Measurements from ENCODE around the gene LRP3. TPM values are rescaled to one million over a fixed set of nuclear protein-coding genes. Genes with fewer than 3 reads are reported as not detected.
"Not testable (repeated sequence)": the region's sequence is repeated elsewhere in the genome, so short reads cannot be mapped to it uniquely, and the experiment has no call there.

Gene LRP3
- total RNA-seq, 1 donor from 2014 or later, result 93.8 TPM

DNA sequence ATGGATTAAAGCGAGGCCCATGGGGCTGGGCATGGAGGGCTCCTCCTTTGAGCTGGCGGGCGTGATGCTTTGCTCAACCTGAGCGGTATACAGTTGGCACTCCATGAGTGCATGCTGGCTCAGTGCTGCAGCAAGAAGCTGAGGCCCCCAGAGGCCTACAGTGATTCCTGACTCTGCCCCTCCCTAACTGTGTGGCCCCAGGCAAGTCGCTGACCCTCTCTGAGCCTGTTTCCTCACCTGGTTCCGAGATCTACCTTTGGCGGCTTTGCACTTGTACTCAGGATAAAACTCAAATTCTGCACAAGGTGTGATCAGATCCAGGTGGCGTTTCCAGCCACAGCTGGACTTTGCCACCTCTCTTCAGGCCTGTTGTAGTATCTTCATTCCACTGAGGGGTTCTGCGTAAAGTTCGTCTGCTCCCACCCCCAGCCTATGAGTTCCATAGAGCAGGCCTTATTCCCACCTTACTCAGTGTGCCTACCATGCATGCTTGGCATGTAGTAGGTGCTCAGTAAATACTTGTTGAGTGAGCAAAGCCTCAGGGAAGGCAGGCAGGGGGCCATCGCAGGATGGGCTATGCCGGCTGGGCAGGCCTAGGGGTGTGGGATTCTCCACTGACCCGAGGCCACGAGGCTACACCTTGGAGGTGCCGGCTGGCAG is 7.9 kb downstream of the LRP3 start:
- DNase-seq (ENCODE audit: low spot score in 2 of 2) (no peak), FAIRE-seq (no peak)

DNA sequence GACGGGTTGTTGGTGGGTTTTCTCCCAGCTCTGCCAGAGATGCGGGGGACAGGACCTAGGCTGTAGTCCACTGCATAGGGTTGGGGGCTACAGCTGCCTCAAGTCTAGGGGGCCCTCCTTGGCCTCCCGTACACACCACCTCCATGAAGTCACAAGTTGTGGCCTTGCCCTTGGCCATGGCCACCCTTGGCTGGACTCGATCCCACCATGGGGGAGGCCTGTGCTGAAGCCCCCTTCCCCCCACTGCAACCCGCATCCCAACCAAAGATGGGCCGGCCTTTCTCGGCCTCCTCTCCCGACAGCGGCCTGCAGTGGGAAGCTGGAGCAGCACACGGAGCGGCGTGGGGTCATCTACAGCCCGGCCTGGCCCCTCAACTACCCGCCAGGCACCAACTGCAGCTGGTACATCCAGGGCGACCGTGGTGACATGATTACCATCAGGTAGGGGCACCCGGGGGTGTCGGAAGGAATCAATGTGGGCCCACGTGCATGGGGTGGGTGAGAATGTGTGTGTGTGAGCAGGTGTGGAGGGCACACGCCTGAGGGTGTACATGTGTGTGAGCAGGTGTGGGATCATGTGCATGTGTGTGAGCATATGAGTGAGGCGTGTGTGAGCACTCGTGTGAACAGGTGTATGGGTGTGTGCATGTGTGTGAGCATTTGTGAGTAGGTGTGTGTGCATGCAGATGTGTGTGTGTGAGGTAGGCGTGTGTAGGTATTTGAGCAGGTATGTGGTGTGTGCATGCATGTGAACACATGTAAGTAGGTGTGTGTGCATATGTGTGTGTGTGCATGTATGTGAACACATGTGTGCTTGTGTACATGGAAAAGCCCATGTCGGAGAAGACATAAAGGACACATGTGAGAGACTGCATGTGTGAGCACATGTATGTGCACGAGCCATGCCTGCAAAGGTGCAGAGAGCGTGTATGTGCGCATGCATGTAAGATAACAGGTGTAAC is 8.7 kb downstream of the LRP3 start:
- DNase-seq (ENCODE audit: low spot score in 2 of 2) (no peak), FAIRE-seq (no peak)

DNA sequence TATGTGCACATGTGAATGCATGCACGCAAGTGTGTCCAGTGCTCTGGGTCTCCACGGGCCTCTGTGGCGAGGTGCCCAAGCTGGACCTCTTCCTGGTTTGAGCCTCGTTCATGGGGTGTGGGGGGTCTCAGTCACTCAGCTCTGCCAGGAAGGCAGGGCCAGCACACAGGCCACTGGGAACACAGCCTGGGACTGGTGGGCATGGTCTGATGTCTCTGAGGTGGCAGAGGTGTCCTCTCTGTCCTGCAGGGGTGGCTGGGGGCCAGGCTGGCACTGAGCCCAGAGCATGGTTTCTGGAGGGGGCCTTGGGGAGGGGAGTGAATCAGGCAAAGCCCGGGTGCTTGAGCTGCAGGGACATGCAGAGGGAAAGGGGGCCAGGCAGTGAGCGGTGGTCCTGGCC is 9.4 kb downstream of the LRP3 start:
- no peak for FAIRE-seq

DNA sequence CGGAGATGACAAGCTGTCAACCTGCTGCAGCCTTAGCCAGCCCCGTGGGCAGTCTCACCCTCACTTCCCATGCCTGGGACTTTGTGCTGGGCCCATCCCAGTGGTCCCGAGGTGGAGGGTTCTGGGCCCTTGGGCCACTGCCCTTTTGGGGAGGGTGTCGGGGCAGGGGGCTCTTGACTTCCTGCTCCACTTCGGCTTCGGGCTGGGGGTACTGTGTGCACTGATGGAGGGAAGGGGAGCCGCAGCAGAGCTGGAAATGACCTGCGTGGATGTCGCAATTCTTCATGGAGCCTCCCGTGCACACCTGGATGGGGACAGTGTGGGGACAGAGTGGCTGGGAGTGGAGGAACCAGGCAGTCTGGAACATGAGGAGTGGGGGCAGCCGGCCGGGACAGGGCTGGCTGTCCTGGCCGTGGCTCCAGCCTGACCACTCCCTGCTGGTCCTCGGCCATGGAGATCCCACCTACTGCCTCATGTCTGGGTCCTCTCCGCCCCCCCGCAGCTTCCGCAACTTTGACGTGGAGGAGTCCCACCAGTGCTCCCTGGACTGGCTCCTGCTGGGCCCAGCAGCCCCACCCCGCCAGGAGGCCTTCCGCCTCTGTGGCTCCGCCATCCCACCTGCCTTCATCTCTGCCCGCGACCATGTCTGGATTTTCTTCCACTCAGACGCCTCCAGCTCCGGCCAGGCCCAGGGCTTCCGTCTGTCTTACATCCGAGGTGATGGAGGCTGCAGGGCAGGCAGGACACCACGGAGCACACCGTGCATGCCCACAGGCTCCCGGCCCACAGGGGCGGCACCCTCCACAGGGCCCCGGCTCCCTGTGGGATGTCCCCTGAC is 10.2 kb downstream of the LRP3 start:
- no peak for FAIRE-seq
- no peak for DNase-seq (ENCODE audit: low spot score in 2 of 2)

More for the DNA sequence above, 9.4 kb downstream of the LRP3 start:
- DNase-seq (ENCODE audit: low spot score in 2 of 2), result no peak

DNA sequence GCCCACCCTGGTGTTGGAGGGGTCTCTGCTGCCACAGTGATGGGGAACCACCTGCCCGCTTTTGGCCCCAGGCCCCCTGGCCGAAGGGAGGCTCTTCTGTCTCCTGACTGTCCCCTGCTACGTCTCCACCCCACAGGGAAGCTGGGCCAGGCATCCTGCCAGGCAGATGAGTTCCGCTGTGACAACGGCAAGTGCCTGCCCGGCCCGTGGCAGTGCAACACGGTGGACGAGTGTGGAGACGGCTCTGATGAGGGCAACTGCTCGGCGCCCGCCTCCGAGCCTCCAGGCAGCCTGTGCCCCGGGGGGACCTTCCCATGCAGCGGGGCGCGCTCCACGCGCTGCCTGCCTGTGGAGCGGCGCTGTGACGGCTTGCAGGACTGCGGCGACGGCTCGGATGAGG is 11.0 kb downstream of the LRP3 start:
- DNase-seq (ENCODE audit: low spot score in 2 of 2), result no peak
- FAIRE-seq, result no peak

DNA sequence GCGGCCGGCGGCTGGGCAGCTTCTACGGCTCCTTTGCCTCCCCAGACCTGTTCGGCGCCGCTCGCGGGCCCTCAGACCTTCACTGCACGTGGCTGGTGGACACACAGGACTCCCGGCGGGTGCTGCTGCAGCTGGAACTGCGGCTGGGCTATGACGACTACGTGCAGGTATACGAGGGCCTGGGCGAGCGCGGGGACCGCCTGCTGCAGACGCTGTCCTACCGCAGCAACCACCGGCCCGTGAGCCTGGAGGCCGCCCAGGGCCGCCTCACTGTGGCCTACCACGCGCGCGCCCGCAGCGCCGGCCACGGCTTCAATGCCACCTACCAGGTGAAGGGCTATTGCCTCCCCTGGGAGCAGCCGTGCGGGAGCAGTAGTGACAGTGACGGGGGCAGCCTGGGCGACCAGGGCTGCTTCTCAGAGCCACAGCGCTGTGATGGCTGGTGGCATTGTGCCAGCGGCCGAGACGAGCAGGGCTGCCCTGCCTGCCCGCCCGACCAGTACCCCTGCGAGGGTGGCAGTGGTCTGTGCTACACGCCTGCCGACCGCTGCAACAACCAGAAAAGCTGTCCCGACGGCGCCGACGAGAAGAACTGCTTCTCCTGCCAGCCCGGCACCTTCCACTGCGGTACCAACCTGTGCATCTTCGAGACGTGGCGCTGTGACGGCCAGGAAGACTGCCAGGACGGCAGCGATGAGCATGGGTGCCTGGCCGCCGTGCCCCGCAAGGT is 11.6 kb downstream of the LRP3 start:
- no peak for FAIRE-seq
- no peak for DNase-seq (ENCODE audit: low spot score in 2 of 2)

DNA sequence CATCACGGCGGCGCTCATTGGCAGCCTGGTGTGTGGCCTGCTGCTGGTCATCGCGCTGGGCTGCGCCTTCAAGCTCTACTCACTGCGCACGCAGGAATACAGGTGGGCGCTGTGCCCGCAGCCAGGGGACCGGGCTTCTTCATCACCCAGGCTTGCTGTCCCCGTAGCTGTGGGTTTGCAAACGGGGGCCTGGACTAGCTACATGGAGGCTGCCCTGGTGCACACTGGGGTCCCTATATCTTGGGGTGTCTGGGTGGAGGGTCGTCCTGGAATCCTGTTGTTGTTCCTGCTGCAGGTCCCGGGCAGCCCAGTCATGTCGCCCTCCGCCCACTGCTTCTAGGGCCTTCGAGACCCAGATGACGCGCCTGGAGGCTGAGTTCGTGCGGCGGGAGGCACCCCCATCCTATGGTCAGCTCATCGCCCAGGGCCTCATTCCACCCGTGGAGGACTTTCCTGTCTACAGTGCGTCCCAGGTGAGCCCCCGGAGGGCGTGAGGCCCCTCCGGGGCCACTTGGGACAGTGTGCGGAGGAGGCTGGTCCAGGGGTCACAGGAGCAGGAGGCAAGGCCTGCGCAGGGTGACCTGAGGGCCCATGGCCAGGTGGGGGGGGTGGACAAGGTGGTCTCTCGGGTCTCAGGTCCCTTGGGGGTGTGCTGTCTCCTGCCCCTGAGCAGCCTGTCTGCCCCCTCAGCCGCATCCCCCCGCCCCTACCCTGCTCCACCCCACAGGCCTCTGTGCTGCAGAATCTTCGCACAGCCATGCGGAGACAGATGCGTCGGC is 12.3 kb downstream of the LRP3 start:
- FAIRE-seq (no peak), DNase-seq (ENCODE audit: low spot score in 2 of 2) (no peak)

DNA sequence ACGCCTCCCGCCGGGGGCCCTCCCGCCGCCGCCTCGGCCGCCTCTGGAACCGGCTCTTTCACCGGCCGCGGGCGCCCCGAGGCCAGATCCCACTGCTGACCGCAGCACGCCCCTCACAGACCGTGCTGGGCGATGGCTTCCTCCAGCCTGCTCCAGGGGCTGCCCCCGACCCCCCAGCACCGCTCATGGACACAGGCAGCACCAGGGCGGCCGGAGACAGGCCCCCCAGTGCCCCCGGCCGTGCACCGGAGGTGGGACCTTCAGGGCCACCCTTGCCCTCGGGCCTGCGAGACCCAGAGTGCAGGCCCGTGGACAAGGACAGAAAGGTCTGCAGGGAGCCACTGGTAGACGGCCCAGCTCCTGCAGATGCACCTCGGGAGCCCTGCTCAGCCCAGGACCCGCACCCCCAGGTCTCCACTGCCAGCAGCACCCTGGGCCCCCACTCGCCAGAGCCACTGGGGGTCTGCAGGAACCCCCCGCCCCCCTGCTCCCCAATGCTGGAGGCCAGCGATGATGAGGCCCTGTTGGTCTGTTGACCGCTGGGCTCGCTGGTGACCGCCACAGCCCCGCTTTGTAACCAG is 13.0 kb downstream of the LRP3 start:
- FAIRE-seq, result no peak

DNA sequence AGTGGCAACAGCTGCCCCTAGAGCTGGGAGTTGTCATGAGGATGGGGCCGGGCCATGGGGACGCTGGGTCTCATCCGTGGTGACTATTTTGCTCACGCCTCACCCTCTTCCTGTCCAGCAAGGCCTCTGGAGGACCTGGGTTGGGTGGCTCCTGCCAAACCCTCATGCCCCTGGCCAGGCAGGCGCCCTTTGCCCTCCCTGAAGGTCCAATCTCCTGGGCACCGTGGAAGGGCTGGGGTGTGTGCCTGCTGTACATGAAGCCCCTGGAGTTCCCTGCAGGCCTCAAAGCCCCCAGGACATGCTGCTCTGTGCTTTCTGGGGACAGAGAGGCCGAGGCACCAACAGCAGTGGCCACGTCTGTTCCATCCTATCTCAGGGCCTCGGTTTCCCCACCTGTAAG is 13.8 kb downstream of the LRP3 start:
- FAIRE-seq (no peak), DNase-seq (ENCODE audit: low spot score in 2 of 2) (no peak)

More for the DNA sequence above, 13.0 kb downstream of the LRP3 start:
- DNase-seq (ENCODE audit: low spot score in 2 of 2), result no peak

DNA sequence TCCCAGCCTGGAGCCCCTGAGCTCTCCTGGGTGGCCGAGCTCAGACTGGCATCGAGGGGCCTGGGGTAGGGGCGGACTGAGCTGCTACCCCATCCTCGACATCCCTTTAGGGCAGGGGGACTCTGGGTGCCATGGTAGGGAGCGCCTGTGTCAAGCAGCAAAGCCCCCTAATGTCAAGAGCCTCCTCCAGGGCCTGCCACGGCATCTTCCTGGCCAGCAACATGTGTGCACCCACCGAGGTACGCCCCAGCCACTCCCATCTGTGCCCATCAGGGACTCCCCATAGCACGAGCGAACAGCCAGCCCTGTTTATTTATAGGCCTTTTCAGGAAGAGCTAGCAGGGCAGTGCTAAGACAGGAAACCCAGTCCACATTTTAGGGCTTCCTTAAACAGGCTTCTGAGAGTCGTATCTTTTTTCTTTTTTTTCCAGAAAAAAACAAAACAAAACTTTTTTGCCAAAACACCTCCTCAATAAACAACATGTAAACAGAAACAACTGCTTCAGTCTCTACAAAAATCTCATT is 14.3 kb downstream of the LRP3 start:
- FAIRE-seq, result no peak

DNA sequence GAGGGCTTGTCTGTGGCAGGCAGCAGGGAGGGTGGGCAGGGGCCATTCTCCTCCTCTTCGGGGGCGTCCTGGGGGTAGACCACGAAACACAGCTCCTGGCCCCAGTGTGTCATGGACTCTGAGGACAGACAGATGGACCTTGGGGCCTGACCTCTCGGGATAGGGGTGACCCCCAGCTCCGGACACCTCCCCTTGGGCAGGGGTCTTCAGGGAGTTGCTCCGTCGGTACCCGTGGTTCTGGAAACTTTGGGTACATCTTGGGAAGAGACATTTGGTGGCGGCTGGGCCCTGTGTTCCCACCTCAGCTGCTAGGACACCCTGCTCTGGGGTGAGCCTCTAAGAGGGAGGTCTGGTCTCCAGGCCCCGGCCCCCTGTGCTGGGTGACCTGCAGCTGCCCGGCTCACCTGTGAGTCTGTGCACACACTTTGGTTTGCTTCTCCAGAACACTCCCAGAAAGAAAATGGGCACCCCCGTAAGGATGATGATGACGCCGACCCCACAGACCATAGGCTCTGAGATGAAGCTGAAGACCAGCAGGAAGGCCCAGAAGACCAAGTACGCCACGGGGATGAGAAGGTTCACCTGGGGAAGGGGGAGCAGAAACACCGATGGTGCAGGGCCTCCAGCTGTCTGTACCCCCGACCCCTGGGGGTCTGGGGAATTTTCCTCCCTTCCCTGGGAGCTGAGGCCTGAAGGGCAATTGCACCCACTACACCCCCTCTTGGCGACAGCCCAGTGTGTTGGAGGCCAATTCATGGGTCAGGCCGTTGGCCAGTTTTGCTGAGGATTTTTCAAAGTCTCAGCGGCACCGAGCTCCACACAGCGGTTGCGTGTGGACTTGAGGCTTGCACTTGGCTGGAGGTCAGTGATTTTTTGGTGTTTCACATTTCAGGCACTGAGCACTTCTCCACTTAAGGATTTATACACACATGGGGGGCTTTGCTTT is 15.0 kb downstream of the LRP3 start:
- DNase-seq (ENCODE audit: low spot score in 2 of 2) (no peak), FAIRE-seq (no peak)

More for the DNA sequence above, 14.3 kb downstream of the LRP3 start:
- DNase-seq (ENCODE audit: low spot score in 2 of 2), result no peak

DNA sequence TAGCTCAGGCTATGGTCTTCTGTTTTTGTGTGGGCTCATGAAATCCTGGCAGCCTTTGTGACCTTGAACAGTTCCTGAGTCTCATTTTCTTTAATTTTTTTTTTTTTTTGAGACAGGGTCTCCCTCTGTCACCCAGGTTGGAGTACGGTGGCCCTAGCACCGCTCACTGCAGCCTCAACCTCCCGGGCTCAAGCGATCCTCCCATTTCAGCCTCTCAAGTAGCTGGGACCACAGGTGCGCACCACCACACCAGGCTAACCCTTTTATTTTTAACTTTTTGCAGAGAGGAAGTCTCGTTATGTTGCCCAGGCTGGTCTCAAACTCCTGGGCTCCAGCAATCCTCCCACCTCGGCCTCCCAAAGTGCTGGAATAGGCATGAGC is 15.7 kb downstream of the LRP3 start:
- DNase-seq (ENCODE audit: low spot score in 2 of 2); FAIRE-seq: not testable (repeated sequence)

DNA sequence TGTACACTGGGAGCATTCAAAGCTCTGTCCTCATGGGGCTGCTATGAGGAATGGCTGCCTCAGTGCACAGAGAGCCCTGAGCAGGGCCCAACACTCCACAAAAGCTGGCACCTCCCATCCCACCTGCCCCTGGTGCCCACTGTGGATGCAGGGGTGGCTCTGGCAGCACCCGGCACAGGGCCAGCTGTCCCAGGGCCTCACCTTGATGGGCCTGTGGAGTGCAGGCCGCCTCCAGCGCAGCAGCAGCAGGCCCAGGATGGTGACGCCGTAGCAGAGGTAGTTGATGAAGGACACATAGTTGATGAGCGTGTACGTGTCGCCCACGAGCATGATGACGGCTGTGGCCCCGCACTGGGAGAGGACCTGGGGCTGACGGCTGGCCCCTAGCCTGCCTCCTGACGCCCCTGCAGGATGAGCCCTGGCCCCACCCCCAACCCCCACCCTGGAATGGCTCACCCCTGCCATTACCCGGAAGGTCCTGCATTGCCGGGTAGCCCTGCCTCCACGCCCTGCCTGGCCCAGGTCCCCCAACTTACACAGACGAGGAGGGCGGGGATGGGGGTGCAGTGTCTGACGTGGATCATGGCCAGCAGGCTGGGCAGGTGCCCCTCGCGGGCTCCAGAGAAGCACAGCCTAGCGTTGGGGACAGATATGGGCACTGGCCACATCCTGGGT is 16.3 kb downstream of the LRP3 start:
- no peak for FAIRE-seq

DNA sequence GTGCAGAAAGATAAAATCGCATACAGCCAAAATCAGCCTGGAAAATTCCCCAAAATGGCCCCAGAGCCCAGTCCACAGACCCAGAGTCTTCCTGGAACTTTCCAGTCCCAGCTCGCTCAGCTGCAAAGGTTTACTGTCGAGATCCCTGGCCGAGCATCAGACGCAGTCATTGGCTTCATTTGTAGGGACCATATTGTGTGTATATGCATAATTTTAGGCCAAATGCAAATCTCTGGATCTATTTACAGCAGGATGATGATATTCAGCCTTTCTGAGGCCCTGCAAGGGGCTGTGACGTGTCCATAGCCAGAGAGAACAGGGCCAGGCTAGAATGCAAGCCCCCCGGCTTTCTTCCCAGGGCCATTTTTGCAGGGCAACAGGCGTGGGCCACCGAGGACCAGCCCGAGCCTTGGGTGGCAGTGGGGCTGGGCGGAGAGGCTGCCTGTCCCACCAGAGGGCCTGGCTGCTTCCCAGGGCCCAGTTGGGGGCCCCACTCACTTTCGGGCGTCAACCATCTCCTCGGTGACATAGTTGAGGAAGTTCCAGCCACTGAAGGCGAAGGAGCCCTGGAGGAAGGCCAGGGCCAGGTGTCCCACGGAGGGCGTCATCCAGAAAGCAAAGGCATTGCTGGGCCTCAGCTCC is 17.8 kb downstream of the LRP3 start:
- no peak for FAIRE-seq
- DNase-seq (ENCODE audit: low spot score in 2 of 2), result no peak

More for the DNA sequence above, 16.3 kb downstream of the LRP3 start:
- DNase-seq (ENCODE audit: low spot score in 2 of 2), result no peak

DNA sequence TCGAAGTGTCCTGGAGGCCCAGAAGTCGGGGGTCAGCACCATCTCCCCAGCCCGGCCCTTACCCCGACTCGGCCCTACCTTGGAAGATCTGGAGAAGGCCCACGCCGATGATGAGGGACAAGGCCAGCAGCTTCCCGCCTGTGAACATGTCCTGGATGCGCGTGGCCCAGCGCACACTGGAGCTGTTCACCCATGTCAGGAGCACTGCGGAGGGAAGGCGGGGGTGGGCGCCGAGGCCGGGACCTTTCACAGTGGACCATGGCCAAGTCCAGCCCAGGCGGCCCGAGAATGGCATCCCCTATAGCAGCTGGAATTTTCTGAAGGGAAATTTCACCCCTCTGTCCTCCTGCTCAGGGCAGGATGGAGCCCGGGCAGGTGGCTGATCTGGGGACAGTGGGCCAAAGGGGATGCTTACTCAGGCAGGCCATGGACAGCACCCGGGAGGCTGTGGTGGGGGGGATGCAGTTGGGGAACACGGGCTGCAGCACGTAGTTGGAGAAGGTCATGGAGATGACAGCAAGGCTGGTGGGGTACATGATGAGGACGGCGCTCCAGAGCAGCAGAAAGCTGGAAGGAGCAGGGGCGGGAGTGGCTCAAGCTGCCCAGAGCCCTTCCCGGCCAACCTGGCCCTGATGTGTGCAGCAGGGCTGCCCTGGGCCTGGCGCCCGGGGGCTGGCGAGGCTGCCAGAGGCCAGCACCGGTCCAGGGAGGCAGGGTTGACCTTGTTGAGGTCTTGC is 18.5 kb downstream of the LRP3 start:
- no peak for DNase-seq (ENCODE audit: low spot score in 2 of 2)
- FAIRE-seq, result no peak

DNA sequence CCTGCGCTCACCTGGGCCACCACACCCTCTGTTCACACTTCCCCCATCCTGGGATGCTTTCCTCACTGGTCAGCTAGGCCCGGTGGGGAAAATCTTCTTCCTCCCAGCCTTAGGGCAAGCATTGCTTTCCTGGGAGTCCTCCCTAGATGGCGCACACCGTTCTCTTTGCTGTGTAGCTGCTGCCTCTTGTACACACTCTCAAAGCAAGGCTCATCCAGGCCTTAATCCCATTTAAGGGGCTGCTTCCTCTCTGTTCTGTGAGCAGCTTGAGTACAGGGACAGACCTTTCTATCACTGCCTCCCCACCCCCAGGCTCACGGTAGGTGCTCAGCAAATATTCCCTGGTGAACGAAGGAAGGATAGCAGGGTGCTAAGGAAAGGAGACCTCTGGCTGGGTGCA is 20.5 kb downstream of the LRP3 start:
- FAIRE-seq (no peak), DNase-seq (ENCODE audit: low spot score in 2 of 2) (no peak)
